ENCODE measurements around the gene CRIP2. TPM values are rescaled to one million over a fixed set of nuclear protein-coding genes. Genes with fewer than 3 reads are reported as not detected.

CRIP2 gene
- total RNA-seq, 1 donor from 2014 or later = 23.8 TPM

GRCh38 chr14:105475269-105476096 is 862 bp downstream of the CRIP2 start:
- ATAC-seq = peak; percentile 47

GRCh38 chr14:105476097-105476830 is 1.6 kb downstream of the CRIP2 start:
- peak; percentile 94 for DNase-seq (ENCODE audit: low spot score)
- ATAC-seq = peak; percentile 67

More at GRCh38 chr14:105475269-105476096, 862 bp downstream of the CRIP2 start:
- peak; percentile 84 for DNase-seq (ENCODE audit: low spot score)

GRCh38 chr14:105476831-105477659 is 2.4 kb downstream of the CRIP2 start:
- ATAC-seq (no peak), DNase-seq (ENCODE audit: low spot score) (no peak)

GRCh38 chr14:105477660-105478397 is 3.2 kb downstream of the CRIP2 start:
- no peak for ATAC-seq
- no peak for DNase-seq (ENCODE audit: low spot score)

- ATAC-seq (no peak), DNase-seq (ENCODE audit: low spot score) (no peak)
Measured at GRCh38 chr14:105478398-105479251, 4.0 kb downstream of the CRIP2 start.

- ATAC-seq = no peak
- no peak for DNase-seq (ENCODE audit: low spot score)
Measured at GRCh38 chr14:105479431-105480158, 5.0 kb downstream of the CRIP2 start.

GRCh38 chr14:105480199-105480746 is 5.7 kb downstream of the CRIP2 start:
- no peak for ATAC-seq

GRCh38 chr14:105480807-105481801 is 6.5 kb downstream of the CRIP2 start:
- peak; percentile 86 for DNase-seq (ENCODE audit: low spot score)
- ATAC-seq = peak; percentile 70

More at GRCh38 chr14:105480199-105480746, 5.7 kb downstream of the CRIP2 start:
- DNase-seq (ENCODE audit: low spot score) = no peak

GRCh38 chr14:105481886-105482457 is 7.4 kb downstream of the CRIP2 start:
- ATAC-seq (peak; percentile 64), DNase-seq (ENCODE audit: low spot score) (peak; percentile 93)

GRCh38 chr14:105482486-105483110 is 8.0 kb downstream of the CRIP2 start:
- ATAC-seq (no peak), DNase-seq (ENCODE audit: low spot score) (no peak)

- DNase-seq (ENCODE audit: low spot score) (no peak), ATAC-seq (no peak)
Measured at GRCh38 chr14:105483300-105484068, 8.9 kb downstream of the CRIP2 start.

- ATAC-seq (no peak), DNase-seq (ENCODE audit: low spot score) (no peak)
Measured at GRCh38 chr14:105484069-105484996, 9.7 kb downstream of the CRIP2 start.

- no peak for ATAC-seq
- DNase-seq (ENCODE audit: low spot score) = no peak
Measured at GRCh38 chr14:105484997-105485393, 10.4 kb downstream of the CRIP2 start.

GRCh38 chr14:105485739-105486162 is 11.1 kb downstream of the CRIP2 start:
- DNase-seq (ENCODE audit: low spot score) (no peak), ATAC-seq (no peak)

Measured in left lobe of liver (tissue), 2 donors.